Right lung (tissue), 5 donors: ENCODE results near the gene PDGFRB. TPM values are rescaled to one million over a fixed set of nuclear protein-coding genes. Genes with fewer than 3 reads are reported as not detected.

ENCODE experiments used
- DNase-seq, 2 donors: peaks; one replicate each; pipeline ENCODE4 v3.0.0-alpha.2; 2013
- polyA plus RNA-seq, 5 donors: library from polyadenylated mRNA; unstranded; fragments of 120-200 nt; gene quantifications; one replicate each; pipeline versions ENCODE4 v1.2.1 to v1.2.3, GENCODE V29; 2013; ENCODE audit warnings: inconsistent platforms in 1 of 5, low replicate concordance in 1 of 5; ENCODE audit not compliant: insufficient read length in 5 of 5, insufficient read depth in 1 of 5

Gene PDGFRB
- polyA plus RNA-seq, 5 donors: 174 to 216 (median 185) TPM

DNA sequence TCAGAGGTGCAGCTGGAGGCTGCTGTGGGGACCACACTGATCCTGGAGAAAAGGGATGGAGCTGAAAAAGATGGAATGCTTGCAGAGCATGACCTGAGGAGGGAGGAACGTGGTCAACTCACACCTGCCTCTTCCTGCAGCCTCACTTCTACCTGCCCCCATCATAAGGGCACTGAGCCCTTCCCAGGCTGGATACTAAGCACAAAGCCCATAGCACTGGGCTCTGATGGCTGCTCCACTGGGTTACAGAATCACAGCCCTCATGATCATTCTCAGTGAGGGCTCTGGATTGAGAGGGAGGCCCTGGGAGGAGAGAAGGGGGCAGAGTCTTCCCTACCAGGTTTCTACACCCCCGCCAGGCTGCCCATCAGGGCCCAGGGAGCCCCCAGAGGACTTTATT, 28.4 kb upstream of the PDGFRB start:
- no peak for DNase-seq

DNA sequence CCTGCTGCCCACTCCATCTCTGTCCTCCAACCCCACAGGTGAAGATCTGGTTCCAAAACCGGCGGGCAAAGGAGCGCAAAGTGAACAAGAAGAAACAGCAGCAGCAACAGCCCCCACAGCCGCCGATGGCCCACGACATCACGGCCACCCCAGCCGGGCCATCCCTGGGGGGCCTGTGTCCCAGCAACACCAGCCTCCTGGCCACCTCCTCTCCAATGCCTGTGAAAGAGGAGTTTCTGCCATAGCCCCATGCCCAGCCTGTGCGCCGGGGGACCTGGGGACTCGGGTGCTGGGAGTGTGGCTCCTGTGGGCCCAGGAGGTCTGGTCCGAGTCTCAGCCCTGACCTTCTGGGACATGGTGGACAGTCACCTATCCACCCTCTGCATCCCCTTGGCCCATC, 27.8 kb upstream of the PDGFRB start:
- DNase-seq: no peak

DNA sequence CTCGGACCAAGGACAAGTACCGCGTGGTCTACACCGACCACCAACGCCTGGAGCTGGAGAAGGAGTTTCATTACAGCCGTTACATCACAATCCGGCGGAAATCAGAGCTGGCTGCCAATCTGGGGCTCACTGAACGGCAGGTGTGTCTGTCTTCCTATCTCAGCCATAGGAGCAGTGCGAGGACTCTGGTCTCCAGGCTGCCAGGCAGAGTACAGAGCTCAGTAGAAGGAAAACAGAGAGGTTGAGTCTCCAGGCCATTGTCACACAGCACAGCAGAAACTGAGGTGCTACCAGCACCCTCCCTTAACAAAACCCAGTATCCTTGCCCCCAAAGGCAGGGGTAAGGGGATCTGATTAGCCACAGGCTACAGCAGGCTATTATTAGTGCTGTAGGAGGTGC, 27.1 kb upstream of the PDGFRB start:
- DNase-seq: no peak

DNA sequence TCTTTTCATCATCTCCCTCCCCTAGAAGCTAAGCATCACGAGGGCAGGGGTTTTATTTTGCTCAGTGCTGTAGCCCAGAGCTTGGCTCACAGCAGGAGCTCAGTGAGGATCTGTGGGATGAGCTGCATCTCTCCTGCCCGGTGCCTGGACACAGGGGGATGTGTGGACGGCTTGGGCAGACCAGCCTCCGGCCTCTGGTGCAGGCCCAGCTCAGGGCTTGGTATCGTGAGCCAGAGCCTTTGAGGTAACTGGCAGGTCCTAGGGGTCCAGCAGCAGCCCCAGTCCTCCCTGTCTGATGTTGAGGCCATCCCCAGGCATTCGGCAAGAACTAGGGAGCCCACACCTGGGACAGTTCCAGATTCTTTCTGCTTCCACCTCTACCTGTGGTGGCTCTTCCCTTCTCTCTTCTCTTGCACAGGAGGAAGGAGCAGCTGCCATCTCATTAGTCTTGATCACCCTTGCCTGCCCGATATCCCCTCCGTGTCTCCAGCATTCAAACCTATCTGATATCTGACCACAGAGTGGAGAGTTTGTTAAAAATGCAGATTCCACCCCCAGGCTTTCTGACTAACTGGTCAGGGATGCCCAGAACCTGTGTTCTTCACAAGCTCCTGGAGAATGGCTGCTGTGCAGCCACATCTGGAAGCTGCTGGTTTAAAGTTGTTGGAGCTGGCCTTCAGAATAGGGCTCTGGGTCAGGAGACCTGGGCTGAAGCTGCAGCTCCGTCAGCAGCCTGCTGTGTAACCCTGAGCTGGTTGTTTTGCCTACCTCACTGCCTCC, 26.3 kb upstream of the PDGFRB start:
- no peak for DNase-seq

DNA sequence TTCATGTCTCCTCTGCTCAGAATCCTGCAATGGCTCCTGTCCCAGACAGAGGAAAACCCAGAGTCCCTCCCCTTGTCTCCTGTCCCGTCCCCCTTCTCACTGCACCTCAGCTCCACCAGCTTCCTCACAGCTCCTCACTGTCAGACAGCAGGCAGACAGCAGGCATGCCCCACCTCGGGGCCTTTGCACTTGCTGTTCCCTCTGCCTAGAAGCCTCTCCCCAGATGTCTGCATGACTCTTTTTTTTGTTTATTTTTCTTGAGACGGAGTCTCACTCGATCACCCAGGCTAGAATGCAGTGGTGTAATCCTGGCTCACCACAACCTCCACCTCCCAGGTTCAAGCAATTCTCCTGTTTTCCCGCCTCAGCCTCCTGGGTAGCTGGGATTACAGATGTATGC, 25.4 kb upstream of the PDGFRB start:
- no peak for DNase-seq

DNA sequence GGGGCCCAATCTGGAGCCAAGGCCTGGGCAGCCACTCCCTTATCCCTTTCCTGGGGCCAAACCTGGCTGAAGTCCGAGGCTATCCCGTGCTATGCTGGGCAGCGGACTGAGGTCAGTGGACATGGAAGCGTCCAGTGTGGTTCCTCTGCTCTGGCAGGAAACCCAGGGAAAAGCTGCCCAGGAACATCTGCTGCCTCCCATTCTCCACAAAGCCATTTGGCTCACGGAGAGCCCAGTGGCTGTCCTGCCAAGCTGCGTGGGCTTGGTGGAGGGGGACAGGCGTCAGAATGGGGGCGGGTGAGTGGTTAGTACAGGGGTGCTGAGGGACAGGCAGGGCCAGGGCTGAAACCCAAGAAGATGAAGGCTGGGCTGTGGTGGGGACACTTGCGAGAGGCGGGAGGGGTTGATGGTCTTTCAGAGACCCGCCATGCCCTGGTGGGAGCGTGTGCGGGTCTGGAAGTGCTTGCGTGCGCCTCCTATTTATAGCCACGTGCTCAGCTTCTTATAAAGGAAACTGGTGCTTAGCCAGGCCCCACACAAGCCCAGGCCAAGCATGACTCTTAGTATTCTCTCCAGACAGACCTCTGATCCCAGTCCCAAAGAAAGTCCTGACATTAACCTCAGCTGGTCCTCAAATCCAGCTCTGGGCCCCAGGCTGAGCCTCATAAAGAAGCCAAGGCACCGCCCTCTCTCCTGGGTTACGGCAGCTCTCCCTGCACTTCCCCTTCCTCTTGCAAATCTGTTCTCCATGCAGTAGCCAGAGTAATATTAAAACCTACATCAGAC, 24.8 kb upstream of the PDGFRB start:
- peak; percentile 65 to 67 for DNase-seq

DNA sequence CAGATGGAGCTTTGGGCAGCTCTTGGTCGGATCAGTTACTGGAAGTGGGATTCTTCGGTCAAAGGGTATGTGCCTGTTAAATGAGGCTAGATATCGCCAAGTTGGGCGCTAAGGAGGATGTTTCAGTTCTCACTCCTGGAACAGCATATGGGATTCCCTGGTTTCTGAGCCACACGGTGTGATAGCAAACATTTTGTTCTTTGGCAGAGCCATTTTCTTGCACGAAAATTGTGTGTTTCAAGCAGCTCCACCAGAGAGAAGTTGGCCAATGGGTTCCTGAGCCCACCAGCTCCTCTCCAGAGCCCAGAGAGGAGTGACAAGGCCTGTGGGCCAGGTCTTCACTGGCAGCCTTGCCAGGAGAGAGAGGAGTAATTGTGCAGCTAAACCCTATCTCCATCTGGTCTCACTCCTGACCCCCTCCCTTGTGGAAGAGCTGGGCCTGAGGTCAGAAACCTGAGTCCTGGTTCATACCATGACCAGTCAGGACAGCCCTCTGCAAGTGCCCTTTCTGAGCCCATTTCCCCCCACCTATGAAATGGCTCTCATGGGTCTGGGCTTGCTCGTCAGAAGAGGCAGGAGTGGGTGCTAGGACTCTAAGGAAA, 23.5 kb upstream of the PDGFRB start:
- DNase-seq: no peak

DNA sequence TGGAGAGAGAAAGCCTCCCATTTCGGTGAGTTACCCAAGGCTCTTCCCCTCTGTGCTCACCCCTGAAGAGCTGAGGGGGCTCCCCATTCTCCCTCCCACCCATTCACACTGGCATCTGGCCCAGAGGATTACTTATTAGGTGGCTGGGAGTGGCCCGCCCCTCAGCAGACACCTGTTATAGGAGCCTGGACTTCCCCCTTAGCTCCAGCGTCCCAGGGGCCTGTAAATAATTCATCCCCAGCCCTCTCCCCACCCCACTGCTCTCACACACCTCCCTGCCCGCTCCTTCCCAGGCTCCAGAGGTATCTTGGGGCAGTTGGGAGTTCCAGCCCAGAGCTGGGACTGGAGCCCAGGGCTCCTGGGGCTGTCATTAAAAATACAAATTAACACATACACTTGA, 22.6 kb upstream of the PDGFRB start:
- no peak for DNase-seq

DNA sequence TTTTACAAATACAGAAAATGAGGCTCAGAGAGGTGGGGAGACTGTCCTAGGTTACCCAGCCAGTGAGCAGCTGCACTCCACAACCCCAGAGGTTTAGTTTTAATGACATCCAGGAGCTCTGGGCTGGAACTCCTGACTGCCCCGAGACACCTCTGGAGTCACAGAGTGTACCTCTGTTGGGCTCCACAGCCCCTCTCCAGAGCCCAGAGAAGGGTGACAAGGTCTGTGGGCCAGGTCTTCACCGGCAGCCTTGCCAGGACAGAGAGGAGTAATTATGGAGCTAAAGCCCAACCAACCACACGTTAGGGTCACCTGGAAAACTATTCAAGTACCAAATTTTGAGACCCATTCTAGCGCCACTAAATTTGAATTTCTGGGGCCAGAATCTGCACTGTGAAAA, 22.1 kb upstream of the PDGFRB start:
- no peak for DNase-seq

DNA sequence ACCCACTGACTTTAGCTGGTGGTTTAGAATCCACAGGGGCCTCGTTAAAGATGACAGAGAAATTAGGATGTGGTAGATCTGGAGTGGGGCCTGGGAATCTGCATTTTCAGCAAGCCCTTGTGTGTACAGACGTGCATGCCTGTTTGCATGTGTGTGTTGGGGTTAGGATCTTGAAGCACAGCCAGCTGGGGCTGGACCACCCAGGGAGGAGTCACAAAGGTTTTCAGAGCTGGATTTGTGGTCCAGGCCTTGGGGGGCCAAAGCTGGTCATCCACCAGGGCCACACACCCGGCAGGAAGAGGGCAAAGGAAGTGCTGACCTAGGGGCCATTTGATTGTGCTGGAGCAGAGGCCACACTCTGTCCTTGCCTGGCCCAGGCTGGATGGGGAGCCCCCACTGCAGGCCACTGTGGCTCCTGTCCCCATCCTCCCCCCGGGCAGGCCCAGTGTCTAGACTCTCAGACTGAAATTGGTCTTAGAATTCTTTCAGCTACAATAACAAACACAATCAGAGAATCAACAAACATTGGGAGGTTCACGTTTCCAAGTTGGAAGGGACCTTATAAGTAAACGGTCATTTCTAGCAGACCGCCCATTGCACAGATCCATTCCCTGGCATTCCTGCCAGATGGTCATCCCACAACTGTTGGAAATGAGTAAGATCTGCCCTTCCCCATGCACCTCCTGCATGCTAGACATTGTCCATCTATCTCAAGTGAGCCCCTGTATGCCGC, 21.3 kb upstream of the PDGFRB start:
- no peak for DNase-seq

DNA sequence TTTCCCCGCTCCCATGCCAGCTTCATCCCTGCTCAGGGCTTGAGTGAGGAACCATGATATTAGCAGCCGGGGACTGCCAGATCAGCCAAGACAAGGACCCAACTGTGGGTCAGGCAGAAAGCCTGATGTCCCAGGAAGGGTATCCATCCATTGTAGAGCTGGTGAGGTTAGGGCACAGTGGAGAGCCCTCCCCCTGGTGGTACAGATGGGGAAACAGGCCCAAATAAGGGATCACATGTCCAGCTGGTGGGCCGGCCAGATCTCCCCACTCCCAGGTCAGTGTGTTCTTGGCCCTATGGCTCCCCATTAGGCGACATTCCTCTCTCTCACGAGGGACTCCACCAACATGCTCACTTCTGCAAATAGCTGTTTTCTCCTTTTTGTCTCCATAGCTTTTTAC, 19.9 kb upstream of the PDGFRB start:
- no peak for DNase-seq

DNA sequence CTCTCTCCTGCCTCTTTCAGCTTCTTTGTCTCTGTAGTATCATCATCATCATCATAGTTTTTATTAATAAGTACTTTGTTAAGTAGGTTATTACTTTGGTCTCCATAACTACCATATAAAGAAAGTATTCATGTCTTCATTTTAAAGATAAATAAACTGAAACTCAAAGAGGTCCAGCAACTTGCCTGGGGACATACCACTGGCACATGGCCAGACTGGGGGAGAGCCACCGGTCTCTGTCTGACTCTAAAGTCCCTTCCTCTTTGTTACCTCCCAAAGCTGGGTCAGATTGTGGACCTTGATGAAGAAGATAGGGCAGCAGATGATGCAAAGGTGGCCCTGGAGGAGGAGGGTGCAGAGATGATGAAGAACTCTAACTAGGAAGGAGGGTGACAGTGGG, 19.4 kb upstream of the PDGFRB start:
- no peak for DNase-seq

DNA sequence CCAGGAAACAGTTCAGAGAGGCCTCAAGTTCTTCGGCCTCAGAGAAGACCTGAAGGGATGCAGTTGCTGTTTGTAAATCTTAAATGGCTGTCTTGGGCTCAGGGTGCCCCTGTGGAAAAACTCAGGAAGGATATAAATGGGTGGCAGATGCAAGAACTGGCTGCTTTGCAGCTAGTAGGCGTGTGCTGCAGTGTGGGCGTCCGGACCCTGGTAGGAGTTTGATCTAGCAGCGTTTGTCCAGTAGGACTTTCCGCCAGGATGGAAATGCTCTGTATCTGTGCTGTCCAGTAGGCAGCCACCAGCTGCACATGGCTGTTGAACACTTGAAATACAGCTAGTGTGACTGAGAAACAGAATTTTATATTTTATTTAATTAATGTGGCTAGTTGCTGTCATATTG, 18.6 kb upstream of the PDGFRB start:
- DNase-seq: no peak

DNA sequence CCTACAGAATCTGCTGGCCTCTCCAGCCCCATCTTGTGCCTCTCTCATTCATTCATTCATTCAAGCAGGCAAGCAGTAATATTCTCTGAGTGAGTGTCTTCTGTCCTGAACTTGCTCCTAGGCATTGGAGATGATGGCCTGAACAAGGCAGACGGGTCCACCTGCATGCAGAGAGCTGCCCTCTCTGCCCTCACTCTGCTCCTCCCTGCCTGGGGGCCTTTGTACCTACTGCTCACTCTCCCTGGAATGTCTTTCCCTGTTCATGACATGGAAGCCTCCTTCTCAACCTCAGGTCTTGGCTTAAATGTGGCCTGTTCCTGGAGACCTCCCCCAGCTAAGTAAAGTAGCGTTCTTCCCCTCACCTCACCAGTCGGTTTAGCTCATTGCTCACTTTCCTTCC, 17.5 kb upstream of the PDGFRB start:
- DNase-seq: no peak

DNA sequence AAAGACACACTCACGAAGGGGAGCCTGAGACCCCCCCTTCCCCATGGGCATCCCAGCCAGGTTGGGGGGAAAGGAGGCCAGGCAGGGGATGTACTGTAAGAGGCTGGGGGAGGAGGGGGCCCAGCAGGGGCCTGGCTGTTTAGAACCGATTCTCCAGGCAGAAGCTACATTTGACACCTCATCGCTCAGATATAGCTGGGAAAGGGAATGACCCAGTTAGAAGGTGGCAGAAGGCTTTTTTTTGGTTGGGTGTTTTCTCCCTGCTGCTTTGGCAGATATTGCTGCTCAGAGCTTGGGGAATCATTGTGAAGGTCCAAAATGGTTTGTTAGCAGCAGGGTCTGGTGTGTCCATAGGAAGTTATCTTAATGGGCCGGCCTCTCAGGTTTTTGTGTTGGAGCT, 16.9 kb upstream of the PDGFRB start:
- DNase-seq: no peak

DNA sequence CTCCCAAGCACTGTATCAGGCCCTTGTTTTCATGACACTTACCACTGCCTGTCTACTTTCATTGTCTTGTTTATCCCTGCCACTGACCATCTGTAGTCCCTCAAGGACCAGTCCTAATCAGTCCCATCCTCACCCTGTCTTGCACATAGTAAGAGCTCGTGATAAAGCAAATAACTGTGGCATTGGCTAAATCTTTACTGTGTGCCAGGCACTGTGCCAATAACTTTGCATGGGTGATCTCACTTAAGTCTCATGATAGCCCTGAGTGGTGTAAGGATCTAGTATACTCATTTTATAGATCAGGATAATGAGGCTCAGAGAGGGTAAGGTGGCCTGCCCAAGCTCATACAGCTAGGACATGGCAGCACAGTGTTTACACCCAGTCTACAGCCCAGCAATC, 16.5 kb upstream of the PDGFRB start:
- DNase-seq: no peak

DNA sequence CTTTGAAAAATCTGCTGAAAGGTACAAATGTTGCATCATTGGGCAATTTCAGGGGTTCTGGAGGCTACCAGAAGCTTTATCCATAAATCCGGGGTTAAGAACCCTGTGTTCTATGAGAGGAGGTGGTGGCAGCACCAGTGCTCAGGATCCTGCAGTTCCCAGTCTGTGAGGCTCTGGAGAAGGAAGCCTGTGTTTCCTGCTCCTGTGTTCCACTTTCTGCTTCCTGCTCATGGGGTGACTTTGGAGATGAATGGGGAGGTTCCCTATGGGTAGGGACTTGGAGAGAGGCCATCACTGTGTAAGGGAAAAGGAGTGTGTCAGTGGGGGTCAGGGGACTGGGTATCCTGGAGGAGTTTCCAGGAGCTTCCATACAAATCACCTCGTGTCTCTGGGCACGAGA, 13.2 kb upstream of the PDGFRB start:
- DNase-seq: no peak

DNA sequence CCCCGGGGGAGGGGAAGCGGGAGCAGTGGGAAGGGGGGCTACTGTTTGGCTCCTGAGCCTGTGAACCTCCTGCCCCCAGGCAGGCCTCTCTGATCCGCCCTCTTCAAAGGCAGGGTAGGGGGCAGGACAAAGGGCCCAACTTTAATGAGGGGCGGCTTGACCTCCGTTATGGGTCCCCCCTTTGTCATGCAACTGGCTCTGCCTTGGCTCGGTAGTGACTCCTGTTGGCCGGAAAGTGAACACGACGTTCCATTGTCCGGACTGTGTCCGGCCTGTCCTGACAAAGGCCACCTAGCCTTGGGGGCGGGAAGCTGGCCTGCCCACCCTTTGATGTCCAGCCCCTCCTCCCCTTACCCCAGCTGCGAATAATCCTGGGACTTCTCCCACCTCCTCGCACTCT, 12.3 kb upstream of the PDGFRB start:
- DNase-seq: no peak

DNA sequence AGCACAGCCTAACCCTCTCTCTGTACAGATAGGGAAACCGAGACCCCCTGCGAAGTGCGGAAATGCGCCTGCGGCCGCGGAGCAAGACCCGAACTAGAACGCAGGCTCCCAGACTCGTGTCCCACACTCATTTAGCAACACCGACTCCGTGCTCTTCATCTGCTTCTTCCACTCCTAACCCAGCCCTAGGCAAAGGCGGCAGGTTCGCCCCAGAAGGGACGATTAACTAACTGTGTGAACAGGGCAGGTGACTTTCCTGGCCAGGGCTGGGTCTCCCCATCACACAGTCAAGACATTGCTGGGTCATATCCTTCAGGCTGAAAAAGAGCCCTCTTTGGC, 11.8 kb upstream of the PDGFRB start:
- no peak for DNase-seq

DNA sequence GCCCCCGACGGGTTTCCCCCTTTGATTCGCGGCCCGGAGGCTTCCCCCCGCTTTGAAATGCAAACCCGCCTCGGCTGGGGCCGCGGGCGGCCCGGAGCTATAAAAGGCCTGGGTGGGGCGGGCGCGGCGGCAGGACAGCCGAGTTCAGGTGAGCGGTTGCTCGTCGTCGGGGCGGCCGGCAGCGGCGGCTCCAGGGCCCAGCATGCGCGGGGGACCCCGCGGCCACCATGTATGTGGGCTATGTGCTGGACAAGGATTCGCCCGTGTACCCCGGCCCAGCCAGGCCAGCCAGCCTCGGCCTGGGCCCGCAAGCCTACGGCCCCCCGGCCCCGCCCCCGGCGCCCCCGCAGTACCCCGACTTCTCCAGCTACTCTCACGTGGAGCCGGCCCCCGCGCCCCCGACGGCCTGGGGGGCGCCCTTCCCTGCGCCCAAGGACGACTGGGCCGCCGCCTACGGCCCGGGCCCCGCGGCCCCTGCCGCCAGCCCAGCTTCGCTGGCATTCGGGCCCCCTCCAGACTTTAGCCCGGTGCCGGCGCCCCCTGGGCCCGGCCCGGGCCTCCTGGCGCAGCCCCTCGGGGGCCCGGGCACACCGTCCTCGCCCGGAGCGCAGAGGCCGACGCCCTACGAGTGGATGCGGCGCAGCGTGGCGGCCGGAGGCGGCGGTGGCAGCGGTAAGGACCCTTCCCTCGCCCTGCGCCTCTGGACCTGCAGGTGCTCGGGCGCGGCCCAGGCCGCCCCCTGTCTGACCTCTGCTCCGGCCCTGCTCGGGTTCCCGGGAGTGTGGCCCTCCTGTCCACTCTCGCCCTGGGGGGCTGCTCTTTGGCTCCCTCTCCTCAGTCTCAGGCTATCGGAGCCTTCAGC, 11.2 kb upstream of the PDGFRB start, which contains the start of gene CDX1:
Gene CDX1, plus strand, starts transcription at position 129 of the 862 bp plus-strand sequence. Its CDS starts 99 bp downstream, at position 228.
- DNase-seq: no peak

DNA sequence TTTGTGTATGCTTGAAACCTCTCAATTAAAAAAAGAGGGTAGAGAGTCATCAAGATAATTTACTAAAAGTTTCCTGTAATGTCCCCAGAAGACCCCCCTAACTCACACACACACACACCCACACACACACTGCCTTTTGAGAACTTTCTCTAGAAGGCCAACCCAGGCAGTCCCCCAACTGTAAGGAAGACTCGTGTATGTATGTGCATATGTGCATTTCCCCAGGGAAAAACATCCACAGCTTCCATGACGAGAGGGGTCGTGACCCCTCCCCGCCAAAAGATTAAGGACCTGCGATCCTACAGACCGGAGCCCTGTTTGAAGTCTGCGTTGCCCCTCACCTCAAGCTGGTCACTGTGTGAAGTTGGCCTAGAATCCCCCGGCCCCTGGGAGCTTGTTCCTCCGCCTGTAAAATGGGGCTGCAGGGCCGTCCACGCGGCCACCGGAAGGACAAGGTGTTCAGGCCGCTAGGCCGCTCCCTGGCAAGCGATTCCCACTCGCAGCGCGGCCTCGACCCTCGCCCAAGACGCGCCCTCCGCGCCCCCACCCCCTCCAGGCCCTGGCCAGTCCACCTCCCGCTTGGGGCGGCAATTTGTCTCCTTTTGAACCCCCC, 10.5 kb upstream of the PDGFRB start:
- DNase-seq: no peak
